ENCODE results near the gene FGFRL1. TPM values are rescaled to one million over a fixed set of nuclear protein-coding genes. Genes with fewer than 3 reads are reported as not detected.

The FGFRL1 gene
- total RNA-seq, 1 experiment from 2014 or later: 59.5 TPM

DNA sequence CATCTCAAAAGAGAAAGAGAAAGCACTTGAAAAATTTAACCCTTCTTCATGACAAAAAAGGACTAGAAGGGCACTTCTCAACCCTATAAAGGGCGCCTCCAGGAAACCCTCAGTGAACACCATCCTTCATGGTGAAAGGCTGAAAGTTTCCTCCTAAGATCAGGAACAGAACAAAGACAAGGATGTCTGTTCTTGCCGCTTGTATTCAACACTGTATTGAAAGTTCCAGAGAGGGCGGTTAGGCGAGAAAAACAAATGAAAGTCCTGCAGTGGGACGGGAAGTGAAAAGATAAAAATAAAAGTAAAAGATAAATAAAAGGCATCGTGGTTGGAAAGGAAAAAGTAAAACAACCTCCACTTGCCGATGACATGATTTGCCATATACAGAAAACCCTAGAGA lies 51.0 kb downstream of the FGFRL1 start:
- intact Hi-C loops (cut with micrococcal nuclease; ENCODE audit: unreplicated experiment): no loop called here
- BruUV-seq (replicated peaks): no TSS peak
- Histone ChIP-seq H3K4me2 (no peak overlapping the region), H3K36me3 (ENCODE audit: low read depth) (no peaks in the 10 kb centered on the region), H3K4me3 (no peak overlapping the region), H3K27me3 (ENCODE audit: insufficient read depth, low read depth) (peaks cover 43% of the 10 kb centered on the region), H3K9me3 (ENCODE audit: insufficient read depth, low read depth) (no peaks in the 10 kb centered on the region), H3K4me1 (replicated peaks; ENCODE audit: insufficient read depth) (no peaks in the 10 kb centered on the region), H2AFZ (no peak overlapping the region), H3K9me2 (ENCODE audit: insufficient read depth) (no peaks in the 10 kb centered on the region), H4K20me1 (ENCODE audit: insufficient read depth) (no peaks in the 10 kb centered on the region), H3K27ac (no peak overlapping the region), H3F3A (ENCODE audit: insufficient read depth, low read depth) (peaks cover 4% of the 10 kb centered on the region; the same call in 1 of the 2 replicates), H3K79me2 (ENCODE audit: low read depth) (no peaks in the 10 kb centered on the region)
- TF ChIP-seq, protein P1, sequence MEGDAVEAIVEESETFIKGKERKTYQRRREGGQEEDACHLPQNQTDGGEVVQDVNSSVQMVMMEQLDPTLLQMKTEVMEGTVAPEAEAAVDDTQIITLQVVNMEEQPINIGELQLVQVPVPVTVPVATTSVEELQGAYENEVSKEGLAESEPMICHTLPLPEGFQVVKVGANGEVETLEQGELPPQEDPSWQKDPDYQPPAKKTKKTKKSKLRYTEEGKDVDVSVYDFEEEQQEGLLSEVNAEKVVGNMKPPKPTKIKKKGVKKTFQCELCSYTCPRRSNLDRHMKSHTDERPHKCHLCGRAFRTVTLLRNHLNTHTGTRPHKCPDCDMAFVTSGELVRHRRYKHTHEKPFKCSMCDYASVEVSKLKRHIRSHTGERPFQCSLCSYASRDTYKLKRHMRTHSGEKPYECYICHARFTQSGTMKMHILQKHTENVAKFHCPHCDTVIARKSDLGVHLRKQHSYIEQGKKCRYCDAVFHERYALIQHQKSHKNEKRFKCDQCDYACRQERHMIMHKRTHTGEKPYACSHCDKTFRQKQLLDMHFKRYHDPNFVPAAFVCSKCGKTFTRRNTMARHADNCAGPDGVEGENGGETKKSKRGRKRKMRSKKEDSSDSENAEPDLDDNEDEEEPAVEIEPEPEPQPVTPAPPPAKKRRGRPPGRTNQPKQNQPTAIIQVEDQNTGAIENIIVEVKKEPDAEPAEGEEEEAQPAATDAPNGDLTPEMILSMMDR (conservative IDR thresholded peaks at IDR 0.05): no peak
- no peak for TF ChIP-seq EZH2 (IDR thresholded peaks at IDR 0.05; ENCODE audit: low read depth)
- POLR2A ChIA-PET (ENCODE audit: unreplicated experiment): no interaction called here
- CTCF ChIA-PET: no interaction called here
- DNase-seq: no peak

DNA sequence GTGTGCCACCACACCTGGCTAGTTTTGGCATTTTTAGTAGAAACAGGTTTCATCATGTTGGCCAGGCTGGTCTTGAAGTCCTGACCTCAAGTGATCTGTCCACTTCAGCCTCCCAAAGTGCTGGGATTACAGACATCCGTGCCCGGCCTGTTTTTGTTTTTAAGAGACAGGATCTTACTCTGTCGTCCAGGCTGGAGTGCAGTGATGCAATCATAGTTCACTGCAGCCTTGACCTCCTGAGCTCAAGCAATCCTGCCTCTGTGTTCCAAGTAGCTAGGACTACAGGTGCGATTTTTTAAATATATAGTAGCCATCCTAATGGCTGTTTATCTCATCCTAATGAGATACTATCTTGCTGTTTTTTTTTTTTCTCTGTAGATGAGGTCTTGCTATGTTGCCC lies 54.3 kb downstream of the FGFRL1 start:
- intact Hi-C loops (cut with micrococcal nuclease; ENCODE audit: unreplicated experiment): no loop called here
- TF ChIP-seq EZH2 (IDR thresholded peaks at IDR 0.05; ENCODE audit: low read depth): no peak
- TF ChIP-seq, protein P1 (conservative IDR thresholded peaks at IDR 0.05): no peak
- Histone ChIP-seq H3F3A (ENCODE audit: insufficient read depth, low read depth) (peaks cover 4% of the 10 kb centered on the region; the same call in 1 of the 2 replicates), H3K9me3 (ENCODE audit: insufficient read depth, low read depth) (no peaks in the 10 kb centered on the region), H3K4me2 (no peak overlapping the region), H4K20me1 (ENCODE audit: insufficient read depth) (no peaks in the 10 kb centered on the region), H3K27ac (no peak overlapping the region), H3K9me2 (ENCODE audit: insufficient read depth) (no peaks in the 10 kb centered on the region), H2AFZ (no peak overlapping the region), H3K79me2 (ENCODE audit: low read depth) (no peaks in the 10 kb centered on the region), H3K4me3 (no peak overlapping the region), H3K27me3 (ENCODE audit: insufficient read depth, low read depth) (peaks cover 28% of the 10 kb centered on the region), H3K4me1 (replicated peaks; ENCODE audit: insufficient read depth) (no peaks in the 10 kb centered on the region), H3K36me3 (ENCODE audit: low read depth) (no peaks in the 10 kb centered on the region)
- ChIA-PET CTCF (no interaction called here), POLR2A (ENCODE audit: unreplicated experiment) (no interaction called here)
- no TSS peak for BruUV-seq (replicated peaks)
- no peak for DNase-seq

DNA sequence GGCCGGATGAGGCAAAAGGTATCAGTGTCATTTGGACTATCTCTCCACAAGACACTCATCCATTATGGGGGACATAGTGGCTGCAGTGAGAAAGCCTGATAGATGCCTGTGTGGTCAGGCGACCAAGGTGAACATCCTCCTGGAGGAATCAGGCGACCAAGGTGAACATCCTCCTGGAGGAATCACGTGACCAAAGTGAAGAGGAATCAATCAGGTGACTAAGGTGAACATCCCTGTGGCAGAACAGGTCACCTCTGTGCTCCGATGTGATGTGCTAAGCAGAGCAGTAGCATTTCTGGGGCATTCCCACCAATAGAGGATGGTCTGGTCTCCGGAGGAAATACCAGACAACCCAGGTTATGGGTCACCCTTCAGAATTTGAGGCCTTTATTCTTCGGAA lies 58.0 kb downstream of the FGFRL1 start:
- CTCF ChIA-PET: interaction anchor here (0.7 kb wide), 1 partner anchor 830 kb away, joined by 20 read pairs; no protein-coding TSS in a partner anchor
- intact Hi-C loops (cut with micrococcal nuclease; ENCODE audit: unreplicated experiment): no loop called here

More for the DNA sequence above, 58.0 kb downstream of the FGFRL1 start:
- Histone ChIP-seq H3K9me2 (ENCODE audit: insufficient read depth) (no peaks in the 10 kb centered on the region), H3K4me2 (no peak overlapping the region), H2AFZ (no peak overlapping the region), H3K27ac (no peak overlapping the region), H3K9me3 (ENCODE audit: insufficient read depth, low read depth) (no peaks in the 10 kb centered on the region), H3K27me3 (ENCODE audit: insufficient read depth, low read depth) (peaks cover 6% of the 10 kb centered on the region), H3K36me3 (ENCODE audit: low read depth) (no peaks in the 10 kb centered on the region), H3F3A (ENCODE audit: insufficient read depth, low read depth) (peaks cover 4% of the 10 kb centered on the region; the same call in 1 of the 2 replicates), H4K20me1 (ENCODE audit: insufficient read depth) (no peaks in the 10 kb centered on the region), H3K4me1 (replicated peaks; ENCODE audit: insufficient read depth) (no peaks in the 10 kb centered on the region), H3K79me2 (ENCODE audit: low read depth) (no peaks in the 10 kb centered on the region), H3K4me3 (no peak overlapping the region)
- POLR2A ChIA-PET (ENCODE audit: unreplicated experiment): no interaction called here
- no peak for DNase-seq
- no TSS peak for BruUV-seq (replicated peaks)
- TF ChIP-seq EZH2 (IDR thresholded peaks at IDR 0.05; ENCODE audit: low read depth): no peak
- TF ChIP-seq, protein P1 (conservative IDR thresholded peaks at IDR 0.05): no peak
